ENCODE measurements around the gene MTAP. TPM values are rescaled to one million over a fixed set of nuclear protein-coding genes. Genes with fewer than 3 reads are reported as not detected.

Gene MTAP
- total and polyA plus RNA-seq, 4 donors = 8.6 to 17.7 (median 12.6) TPM

DNA sequence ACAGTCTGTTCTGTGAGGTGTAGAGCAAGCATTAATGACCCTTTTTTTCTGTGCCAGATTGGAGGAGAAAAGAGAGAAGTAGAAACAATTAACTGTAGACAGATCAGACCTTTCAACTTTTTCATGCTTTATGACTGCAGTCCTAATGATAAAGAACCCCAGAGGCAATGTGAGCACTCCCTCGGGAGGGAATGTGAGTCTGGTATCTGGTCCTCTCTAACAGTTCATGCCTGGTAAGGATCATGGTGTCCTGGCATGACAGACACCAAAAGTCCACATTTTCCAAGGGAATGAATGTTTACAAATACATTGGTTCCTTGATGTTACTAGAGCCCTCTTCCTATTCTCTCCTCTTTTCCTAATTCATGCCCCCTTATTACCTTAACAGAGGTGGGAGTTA is 70.3 kb downstream of the MTAP start (continued):
- TF ChIP-seq TAF1 (conservative IDR thresholded peaks at IDR 0.05) (no peak), HNF4A (conservative IDR thresholded peaks at IDR 0.05) (no peak), JUND (IDR thresholded peaks at IDR 0.05) (no peak)

- no peak for TF ChIP-seq EGR1 (IDR thresholded peaks at IDR 0.05; ENCODE audit: low read depth in 2 of 2)
- TF ChIP-seq HNF4G (IDR thresholded peaks at IDR 0.05) = no peak
- TF ChIP-seq ZBTB33 (IDR thresholded peaks at IDR 0.05) = no peak
- no peak for TF ChIP-seq SP1 (IDR thresholded peaks at IDR 0.05)
- no peak for TF ChIP-seq YY1 (IDR thresholded peaks at IDR 0.05)
- no peak for TF ChIP-seq CTCF (IDR thresholded peaks at IDR 0.05; ENCODE audit: low read depth, low read length, missing input control)
- no peak for TF ChIP-seq ATF3 (IDR thresholded peaks at IDR 0.05)
- TF ChIP-seq FOXA1 (IDR thresholded peaks at IDR 0.05) = no peak
- TF ChIP-seq MAX (IDR thresholded peaks at IDR 0.05) = no peak
- TF ChIP-seq RAD21 (IDR thresholded peaks at IDR 0.05) = no peak
- no peak for TF ChIP-seq GABPA (IDR thresholded peaks at IDR 0.05 in 1 of 2, conservative IDR thresholded peaks at IDR 0.05 in 1 of 2)
- TF ChIP-seq REST (IDR thresholded peaks at IDR 0.05) = no peak
Measured at GRCh38 chr9:21873540-21874221, 71.2 kb downstream of the MTAP start.

More at GRCh38 chr9:21873540-21874221, 71.2 kb downstream of the MTAP start:
- H3K27me3 ChIP-seq (ENCODE audit: control insufficient read depth in 4 of 4, insufficient read depth in 4 of 4, low read length in 3 of 4) = no peaks in the 10 kb centered on the region
- no peak overlapping the region for H3K27ac ChIP-seq (ENCODE audit: low read depth in 1 of 2, low read length in 2 of 2)
- 86% methylated on average over 6 of the region's 6 CpGs for WGBS
- H3K9ac ChIP-seq (ENCODE audit: low read depth in 1 of 2, low read length in 2 of 2) = no peak overlapping the region
- H3K9me3 ChIP-seq (ENCODE audit: control insufficient read depth in 4 of 4, low read length in 3 of 4) = no peaks in the 10 kb centered on the region
- H3K4me3 ChIP-seq (ENCODE audit: low read depth in 1 of 3, low read length in 3 of 3) = no peak overlapping the region
- no peaks in the 10 kb centered on the region for H3K4me1 ChIP-seq (ENCODE audit: control insufficient read depth in 4 of 4, insufficient read depth in 4 of 4, low read length in 3 of 4)
- no peak for DNase-seq (ENCODE audit: low spot score)
- H3K36me3 ChIP-seq (ENCODE audit: control insufficient read depth in 4 of 4, insufficient read depth in 3 of 4, low read depth in 1 of 4, low read length in 3 of 4) = peaks cover 0 to 2% (median 0%) of the 10 kb centered on the region in 4 donors
